Tibial nerve (tissue), 4 donors: ENCODE data around the gene FEM1A. TPM values are rescaled to one million over a fixed set of nuclear protein-coding genes. Genes with fewer than 3 reads are reported as not detected.
A peak's percentile ranks its signal among the peaks of the same experiment; 100 is the strongest.
"Not testable (repeated sequence)": the region's sequence is repeated elsewhere in the genome, so short reads cannot be mapped to it uniquely, and the experiment has no call there.

ENCODE experiments used
- DNase-seq, 2 donors: peaks; one replicate each; pipeline ENCODE4 v3.0.0-alpha.2; 2019; ENCODE audit warnings: low spot score in 2 of 2
- H3K27ac ChIP-seq, 4 donors: fragments of 200-600 bp; sonication (generic) in 3 of 4; one replicate each; pipeline ENCODE4 v1.5.1; 2017 to 2019; ENCODE audit warnings: mild to moderate bottlenecking in 1 of 4
- H3K27me3 ChIP-seq, 2 donors: fragments of 200-600 bp; sonication (generic) in 1 of 2; one replicate each; pipeline versions ENCODE4 v1.5.1 to v1.6.0; 2017 to 2019
- H3K36me3 ChIP-seq, 3 donors: fragments of 200-600 bp; sonication (generic); one replicate each; pipeline ENCODE4 v1.5.1; 2018 to 2019
- H3K4me1 ChIP-seq, 4 donors: fragments of 200-600 bp; sonication (generic) in 3 of 4; one replicate each; pipeline ENCODE4 v1.5.1; 2017 to 2019
- H3K4me3 ChIP-seq, 4 donors: fragments of 200-600 bp; sonication (generic) in 3 of 4; one replicate each; pipeline ENCODE4 v1.5.1; 2017 to 2019; ENCODE audit warnings: mild to moderate bottlenecking in 1 of 4, moderate library complexity in 1 of 4
- H3K9me3 ChIP-seq, 4 donors: fragments of 200-600 bp; sonication (generic) in 3 of 4; one replicate each; pipeline ENCODE4 v1.5.1; 2017 to 2019
- CTCF ChIP-seq, 5 experiments: fragments of 200-600 bp in 3 of 5; fragments of 450-650 bp in 2 of 5; sonication (generic) in 3 of 5; IDR thresholded peaks; one replicate each; pipeline ENCODE4 v1.5.1; 2016 to 2019; ENCODE audit warnings: antibody characterized with exemption in 5 of 5, mild to moderate bottlenecking in 3 of 5, moderate library complexity in 2 of 5
- EP300 ChIP-seq, 2 donors: sonication (generic); formaldehyde crosslinking; IDR thresholded peaks; one replicate each; pipeline ENCODE4 v1.6.1; 2017; ENCODE audit warnings: antibody characterized with exemption in 2 of 2, mild to moderate bottlenecking in 1 of 2
- POLR2A ChIP-seq, 2 donors: fragments of 450-650 bp; IDR thresholded peaks; one replicate each; pipeline ENCODE4 v1.6.1; 2017; ENCODE audit warnings: antibody characterized with exemption in 2 of 2, mild to moderate bottlenecking in 2 of 2, moderate library complexity in 2 of 2
- WGBS, 2 donors: methylation state at CpG; one replicate each; pipeline ENCODE4 v1.1.5; 2018; 5-methylcytosine and 5-hydroxymethylcytosine counted together
- total RNA-seq, 4 donors: library from RNA; depleted of rRNA; stranded (reverse); fragments of >200 nt; gene quantifications; one replicate each; pipeline ENCODE4 v1.1.0, GENCODE V29; 2016

FEM1A gene
- total RNA-seq, 4 donors from 2014 or later: 12.3 to 17.1 (median 15.2) TPM

- Histone ChIP-seq H3K36me3 (no peaks in the 10 kb centered on the region), H3K27me3 (no peaks in the 10 kb centered on the region), H3K4me1 (peaks cover 0 to 32% (median 4%) of the 10 kb centered on the region in 4 donors), H3K4me3 (peak within 1 kb of the TSS; percentile 70 to 98 (median 83)), H3K9me3 (no peaks in the 10 kb centered on the region), H3K27ac (peak within 1 kb of the TSS; percentile 34 to 96 (median 90))
- peak in 1 of 2 donors; percentile 81 for TF ChIP-seq EP300 (IDR thresholded peaks at IDR 0.05)
- peak in 1 of 5 experiments; percentile 41 for TF ChIP-seq CTCF (IDR thresholded peaks at IDR 0.05)
- peak; percentile 47 to 68 for TF ChIP-seq POLR2A (IDR thresholded peaks at IDR 0.05)
- peak; percentile 35 to 37 for DNase-seq
- WGBS, 2 donors: 0 to 1% methylated on average over 20 to 21 of the region's 52 CpGs
These were observed 39.9 kb downstream of the FEM1A start, which contains the start of gene TICAM1 for GRCh38 chr19:4831304-4831978. TSS of gene TICAM1 (minus strand) at chr19:4831712. CDS start at chr19:4818377, 13,335 bp downstream.

- DNase-seq, H3K36me3 ChIP-seq, H3K9me3 ChIP-seq, H3K27me3 ChIP-seq: not testable (repeated sequence)
- Histone ChIP-seq H3K4me3 (peak overlapping the region; percentile 70 to 98 (median 83)), H3K4me1 (peaks cover 0 to 32% (median 4%) of the 10 kb centered on the region in 4 donors), H3K27ac (peak overlapping the region; percentile 34 to 96 (median 90))
- 28 to 32% methylated on average over 9 of the region's 9 CpGs for WGBS, 2 donors
These were observed 40.4 kb downstream of the FEM1A start for GRCh38 chr19:4831979-4832340.

DNA sequence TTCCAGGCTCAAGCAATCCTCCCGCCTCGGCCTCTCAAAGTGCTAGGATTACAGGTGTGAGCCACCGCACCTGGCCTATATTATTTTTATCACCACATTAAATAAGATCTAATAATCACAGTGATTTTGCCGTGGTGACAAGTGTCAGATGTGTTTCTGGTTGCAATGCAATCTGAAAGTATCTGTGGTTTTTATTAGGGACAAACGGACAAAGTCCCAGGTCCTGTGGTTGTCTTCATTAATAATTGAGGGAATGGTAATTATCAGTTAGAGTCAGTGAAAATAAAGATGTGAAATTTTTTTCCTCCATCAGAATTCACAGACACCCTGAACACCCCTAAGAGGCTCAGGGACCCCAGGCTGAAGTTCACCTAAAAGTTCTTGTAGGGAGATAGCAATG, 41.2 kb downstream of the FEM1A start:
- H3K4me3 ChIP-seq: no peak overlapping the region
- H3K4me1 ChIP-seq: peaks cover 0 to 32% (median 4%) of the 10 kb centered on the region in 4 donors
- no peak for TF ChIP-seq EP300 (IDR thresholded peaks at IDR 0.05)
- TF ChIP-seq CTCF (IDR thresholded peaks at IDR 0.05): no peak
- no peak for TF ChIP-seq POLR2A (IDR thresholded peaks at IDR 0.05)
- H3K27me3 ChIP-seq: no peaks in the 10 kb centered on the region
- no peak for DNase-seq
- H3K27ac ChIP-seq: peak overlapping the region in 1 of 4 donors; percentile 88
- WGBS, 2 donors: 85 to 90% methylated on average over 5 of the region's 5 CpGs
- peaks cover 0 to 10% (median 0%) of the 10 kb centered on the region in 3 donors for H3K36me3 ChIP-seq
- H3K9me3 ChIP-seq: no peaks in the 10 kb centered on the region

DNA sequence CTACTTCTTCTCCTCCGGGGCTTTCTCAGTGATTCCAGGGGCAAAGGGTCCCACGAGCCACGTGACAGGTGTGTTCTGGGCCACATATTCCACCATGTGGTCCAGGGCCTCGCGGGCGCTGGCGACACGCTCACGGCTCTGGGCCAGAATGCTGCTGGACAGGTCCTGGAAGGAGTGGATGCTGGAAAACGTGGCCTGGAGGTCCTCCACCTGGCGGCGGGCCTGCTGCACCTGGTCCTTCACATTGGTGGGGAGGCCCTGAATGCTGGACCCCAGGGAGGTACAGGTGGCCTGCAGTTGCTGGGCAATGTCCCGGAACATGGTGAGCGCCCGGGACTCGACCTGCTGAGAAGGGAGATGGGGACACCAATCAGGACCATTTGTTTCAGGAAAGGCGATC, 47.7 kb downstream of the FEM1A start:
- no peaks in the 10 kb centered on the region for H3K9me3 ChIP-seq
- TF ChIP-seq EP300 (IDR thresholded peaks at IDR 0.05): no peak
- no peak for TF ChIP-seq POLR2A (IDR thresholded peaks at IDR 0.05)
- TF ChIP-seq CTCF (IDR thresholded peaks at IDR 0.05): no peak
- DNase-seq: no peak
- H3K4me3 ChIP-seq: no peak overlapping the region
- no peaks in the 10 kb centered on the region for H3K27me3 ChIP-seq
- H3K4me1 ChIP-seq: no peaks in the 10 kb centered on the region
- peaks cover 0 to 70% (median 9%) of the 10 kb centered on the region in 3 donors for H3K36me3 ChIP-seq
- WGBS, 2 donors: 93 to 95% methylated on average over 17 of the region's 17 CpGs
- no peak overlapping the region for H3K27ac ChIP-seq

- DNase-seq: no peak
- H3K4me1 ChIP-seq: no peaks in the 10 kb centered on the region
- no peak overlapping the region for H3K27ac ChIP-seq
- WGBS, 2 donors: 92 to 94% methylated on average over 6 of the region's 6 CpGs
- no peaks in the 10 kb centered on the region for H3K9me3 ChIP-seq
- H3K4me3 ChIP-seq: no peak overlapping the region
- H3K27me3 ChIP-seq: no peaks in the 10 kb centered on the region
- H3K36me3 ChIP-seq: peaks cover 0 to 96% (median 9%) of the 10 kb centered on the region in 3 donors
- no peak for TF ChIP-seq POLR2A (IDR thresholded peaks at IDR 0.05)
- TF ChIP-seq EP300 (IDR thresholded peaks at IDR 0.05): no peak
- TF ChIP-seq CTCF (IDR thresholded peaks at IDR 0.05): no peak
These were observed 52.1 kb downstream of the FEM1A start for GRCh38 chr19:4843647-4843965.
